Keratinocyte (primary cell): ENCODE data around the gene CCL26. TPM values are rescaled to one million over a fixed set of nuclear protein-coding genes. Genes with fewer than 3 reads are reported as not detected.

Experiments
- DNase-seq: peaks from one replicate; pipeline ENCODE4 v3.0.0-alpha.2; 2011; ENCODE audit warnings: low read depth, missing footprints, low spot score
- FAIRE-seq: peaks from 2 replicates; lab custom pipeline; 2011; peaks lifted over from hg19 to GRCh38; lab: Jason Lieb, UNC
- H2AFZ ChIP-seq: 2 replicates; pipeline ENCODE4 v1.6.0; 2012; ENCODE audit warnings: low read length, control low read depth, inconsistent platforms; ENCODE audit not compliant: control insufficient read depth
- H3K27ac ChIP-seq: 2 replicates; pipeline ENCODE4 v1.5.1; 2011; ENCODE audit warnings: low read length; ENCODE audit not compliant: control insufficient read depth, insufficient read depth
- H3K27me3 ChIP-seq: 3 replicates; pipeline ENCODE4 v1.6.0; 2011; ENCODE audit warnings: low read length; ENCODE audit not compliant: control insufficient read depth, insufficient read depth; ENCODE audit errors: extremely low read depth
- H3K36me3 ChIP-seq, 2 experiments: 2 replicates in 1 of 2; 3 replicates in 1 of 2; pipeline ENCODE4 v1.5.1; 2011; ENCODE audit warnings: low read length in 2 of 2, mild to moderate bottlenecking in 1 of 2; ENCODE audit not compliant: control insufficient read depth in 2 of 2, insufficient read depth in 2 of 2; ENCODE audit errors: extremely low read depth in 1 of 2
- H3K4me1 ChIP-seq: 3 replicates; pipeline ENCODE4 v1.5.1; 2011; ENCODE audit warnings: low read length; ENCODE audit not compliant: control insufficient read depth, insufficient read depth; ENCODE audit errors: extremely low read depth
- H3K4me2 ChIP-seq: 3 replicates; pipeline ENCODE4 v1.6.0; 2011; ENCODE audit warnings: low read depth, low read length; ENCODE audit not compliant: control insufficient read depth, insufficient read depth; ENCODE audit errors: extremely low read depth
- H3K4me3 ChIP-seq, 3 experiments: fragments of 200-600 bp in 1 of 3; sonication (generic) in 1 of 3; 2 replicates in 2 of 3; 3 replicates in 1 of 3; pipeline ENCODE4 v1.5.1; 2011 to 2016; ENCODE audit warnings: low read length in 3 of 3, mild to moderate bottlenecking in 3 of 3, control low read depth in 2 of 3, inconsistent platforms in 1 of 3, low read depth in 1 of 3, mixed read lengths in 1 of 3, mixed run types in 1 of 3, moderate library complexity in 1 of 3; ENCODE audit not compliant: control insufficient read depth in 2 of 3, insufficient read depth in 2 of 3; ENCODE audit errors: extremely low read depth in 1 of 3
- H3K79me2 ChIP-seq: 2 replicates; pipeline ENCODE4 v1.6.0; 2012; ENCODE audit warnings: low read length; ENCODE audit not compliant: control insufficient read depth, insufficient read depth
- H3K9ac ChIP-seq: 3 replicates; pipeline ENCODE4 v1.6.0; 2011; ENCODE audit warnings: low read length; ENCODE audit not compliant: control insufficient read depth, insufficient read depth; ENCODE audit errors: extremely low read depth
- H3K9me1 ChIP-seq: 3 replicates; pipeline ENCODE4 v1.6.0; 2011; ENCODE audit warnings: low read length; ENCODE audit not compliant: control insufficient read depth, insufficient read depth; ENCODE audit errors: extremely low read depth
- H3K9me3 ChIP-seq: 2 replicates; pipeline ENCODE4 v1.5.1; 2012; ENCODE audit warnings: low read depth, low read length; ENCODE audit not compliant: control insufficient read depth
- H4K20me1 ChIP-seq: 3 replicates; pipeline ENCODE4 v1.6.0; 2011; ENCODE audit warnings: low read length; ENCODE audit not compliant: control insufficient read depth, insufficient read depth; ENCODE audit errors: extremely low read depth
- CTCF ChIP-seq, 3 experiments: IDR thresholded peaks in 1 of 3; conservative IDR thresholded peaks in 1 of 3; optimal IDR thresholded peaks in 1 of 3; 2 replicates in 2 of 3; 3 replicates in 1 of 3; pipeline versions ENCODE3 to v1.5.1; 2011; ENCODE audit warnings: low read length in 3 of 3, mild to moderate bottlenecking in 3 of 3, moderate library complexity in 2 of 3, control low read depth in 1 of 3, inconsistent platforms in 1 of 3; ENCODE audit not compliant: insufficient read depth in 2 of 3; ENCODE audit errors: extremely low read depth in 1 of 3
- EZH2 ChIP-seq: IDR thresholded peaks from one replicate; pipeline ENCODE4 v1.6.1; 2012; ENCODE audit warnings: inconsistent platforms, mild to moderate bottlenecking, low read length, moderate library complexity
- dilution Hi-C: fragments of 300-500 bp; cut with MboI; formaldehyde crosslinking; loops from one replicate; pipeline ENCODE4 v1.7.0; 2020; ENCODE audit warnings: low sequenced_read_pairs; ENCODE audit not compliant: extremely low pct_ligation_motif_present
- polyA plus RNA-seq, 5 experiments: library from polyadenylated mRNA; depleted of rRNA in 3 of 5; stranded (reverse) in 3 of 5; stranded (forward) in 1 of 5; unstranded in 1 of 5; fragments of >200 nt; gene quantifications; 1 replicate in 1 of 5; 2 replicates in 3 of 5; 3 replicates in 1 of 5; pipeline versions ENCODE4 v1.2.1 to v1.2.3, GENCODE V29; 2011 to 2012; ENCODE audit warnings: missing spikeins in 2 of 5, low read depth in 1 of 5, low replicate concordance in 1 of 5

Gene CCL26
- polyA plus RNA-seq, 1 donor (not counting 4 experiments of a cell fraction or from before 2014, with no cell fraction given) = not detected

- Histone ChIP-seq H3K4me1 (peaks cover 16% of the 10 kb centered on the region), H3K9me3 (no peaks in the 10 kb centered on the region), H3K9me1 (no peaks in the 10 kb centered on the region), H3K27me3 (no peaks in the 10 kb centered on the region), H3K4me2 (peak overlapping the region; percentile 88), H2AFZ (peak overlapping the region; percentile 84), H3K27ac (no peak overlapping the region), H3K9ac (peak overlapping the region; percentile 78), H4K20me1 (no peaks in the 10 kb centered on the region), H3K4me3 (peak overlapping the region; percentile 77 to 95 (median 84)), H3K36me3 (no peaks in the 10 kb centered on the region), H3K79me2 (no peaks in the 10 kb centered on the region)
- TF ChIP-seq EZH2 (no peak), CTCF (optimal IDR thresholded peaks at IDR 0.05 in 1 of 3, IDR thresholded peaks at IDR 0.05 in 1 of 3, conservative IDR thresholded peaks at IDR 0.05 in 1 of 3; ENCODE audit: extremely low read depth in 1 of 3, insufficient read depth in 2 of 3, low read length in 3 of 3) (no peak)
- dilution Hi-C loops = no loop called here
- FAIRE-seq (no peak), DNase-seq (peak; percentile 80)
Observed at GRCh38 chr7:75738975-75739795, 32.8 kb downstream of the CCL26 start.

- Histone ChIP-seq H3K27me3 (no peaks in the 10 kb centered on the region), H3K4me1 (peaks cover 16% of the 10 kb centered on the region), H3K9me1 (no peaks in the 10 kb centered on the region), H2AFZ (peak within 1 kb of the TSS; percentile 84), H3K36me3 (no peaks in the 10 kb centered on the region), H3K79me2 (no peaks in the 10 kb centered on the region), H4K20me1 (no peaks in the 10 kb centered on the region), H3K4me2 (peak within 1 kb of the TSS; percentile 91), H3K9ac (peak within 1 kb of the TSS; percentile 78), H3K27ac (peak within 1 kb of the TSS; percentile 47), H3K4me3 (peak within 1 kb of the TSS; percentile 77 to 95 (median 84)), H3K9me3 (no peaks in the 10 kb centered on the region)
- no peak for TF ChIP-seq CTCF (optimal IDR thresholded peaks at IDR 0.05 in 1 of 3, IDR thresholded peaks at IDR 0.05 in 1 of 3, conservative IDR thresholded peaks at IDR 0.05 in 1 of 3; ENCODE audit: extremely low read depth in 1 of 3, insufficient read depth in 2 of 3, low read length in 3 of 3)
- no peak for TF ChIP-seq EZH2
- dilution Hi-C loops = no loop called here
- FAIRE-seq = no peak
- no peak for DNase-seq
Observed at GRCh38 chr7:75738604-75738974, 33.4 kb downstream of the CCL26 start, which contains the start of gene HIP1. TSS of gene HIP1 (minus strand) at chr7:75738941. CDS start at chr7:75738920, 21 bp downstream.
